Activated T-helper 2 cell treated with anti-CD3 and anti-CD28 coated beads, Interferon-gamma antibody, Interleukin-2, Interleukin-4, amounts not matched to agents 10 μg/mL and 5 μg/mL and 100 μg/mL, durations not matched to agents 14 hours and 24 hours and 36 hours (primary cell): Measurements from ENCODE around the gene CWC25. TPM values are rescaled to one million over a fixed set of nuclear protein-coding genes. Genes with fewer than 3 reads are reported as not detected.
"Not testable (repeated sequence)": the region's sequence is repeated elsewhere in the genome, so short reads cannot be mapped to it uniquely, and the experiment has no call there.

ENCODE experiments used
- DNase-seq: peaks from one replicate; pipeline ENCODE4 v3.0.0; 2021; ENCODE audit warnings: low spot score
- H3K27ac Mint-ChIP-seq: one replicate; pipeline ENCODE4 v1.8.0; 2021; ENCODE audit warnings: mixed read lengths
- H3K27me3 Mint-ChIP-seq: one replicate; pipeline ENCODE4 v1.8.0; 2021; ENCODE audit warnings: low read depth, mixed read lengths
- H3K36me3 Mint-ChIP-seq: one replicate; pipeline ENCODE4 v1.8.0; 2021; ENCODE audit warnings: low read depth, mixed read lengths
- H3K4me1 Mint-ChIP-seq: one replicate; pipeline ENCODE4 v1.8.0; 2021; ENCODE audit warnings: low read depth, mixed read lengths
- H3K4me3 Mint-ChIP-seq: one replicate; pipeline ENCODE4 v1.8.0; 2021; ENCODE audit warnings: low read depth, mild to moderate bottlenecking, moderate library complexity, mixed read lengths
- H3K9me3 Mint-ChIP-seq: one replicate; pipeline ENCODE4 v1.8.0; 2021; ENCODE audit warnings: mixed read lengths
- intact Hi-C: fragments of 100-400 bp; cut with micrococcal nuclease; formaldehyde crosslinking; loops from one replicate; pipeline ENCODE4 v1.15.1; 2023
- total RNA-seq: library from RNA; stranded (reverse); gene quantifications from 2 replicates; pipeline ENCODE4 v1.2.3, GENCODE V29; 2022

CWC25 gene
- total RNA-seq, 1 donor from 2014 or later: 26.4 TPM

GRCh38 chr17:38867179-38867967, 42.3 kb upstream of the CWC25 start:
- peak; percentile 53 for DNase-seq
- peak overlapping the region; percentile 93 for H3K4me3 Mint-ChIP-seq
- peaks cover 29% of the 10 kb centered on the region for H3K4me1 Mint-ChIP-seq
- H3K27ac Mint-ChIP-seq: peak overlapping the region; percentile 90
- H3K27me3 Mint-ChIP-seq: no peaks in the 10 kb centered on the region
- peaks cover 12% of the 10 kb centered on the region for H3K36me3 Mint-ChIP-seq
- no peaks in the 10 kb centered on the region for H3K9me3 Mint-ChIP-seq
- intact Hi-C loops: loop anchor here (5.0 kb wide), 3 partner anchors 70 to 190 kb away; partner anchors contain the start of genes PIP4K2B and PSMB3

GRCh38 chr17:38864636-38865398, 39.7 kb upstream of the CWC25 start:
- no peaks in the 10 kb centered on the region for H3K9me3 Mint-ChIP-seq
- H3K4me1 Mint-ChIP-seq: peaks cover 18% of the 10 kb centered on the region
- intact Hi-C loops: loop anchor here (5.0 kb wide), 3 partner anchors 68 to 188 kb away; partner anchors contain the start of genes PIP4K2B and PSMB3
- H3K36me3 Mint-ChIP-seq: no peaks in the 10 kb centered on the region
- H3K4me3 Mint-ChIP-seq: no peak overlapping the region
- no peak overlapping the region for H3K27ac Mint-ChIP-seq
- H3K27me3 Mint-ChIP-seq: no peaks in the 10 kb centered on the region
- DNase-seq: no peak

GRCh38 chr17:38861399-38861843, 36.3 kb upstream of the CWC25 start:
- Mint-ChIP-seq H3K4me1 (no peaks in the 10 kb centered on the region), H3K9me3 (no peaks in the 10 kb centered on the region), H3K4me3 (no peak overlapping the region), H3K36me3 (no peaks in the 10 kb centered on the region), H3K27ac (no peak overlapping the region), H3K27me3 (no peaks in the 10 kb centered on the region)
- DNase-seq: no peak
- intact Hi-C loops: no loop called here

- no peaks in the 10 kb centered on the region for H3K9me3 Mint-ChIP-seq
- H3K27ac Mint-ChIP-seq: no peak overlapping the region
- no peak for DNase-seq
- H3K4me1 Mint-ChIP-seq: peaks cover 11% of the 10 kb centered on the region
- intact Hi-C loops: no loop called here
- peaks cover 14% of the 10 kb centered on the region for H3K36me3 Mint-ChIP-seq
- no peaks in the 10 kb centered on the region for H3K27me3 Mint-ChIP-seq
- no peak overlapping the region for H3K4me3 Mint-ChIP-seq
Measured at GRCh38 chr17:38857271-38857670, 32.1 kb upstream of the CWC25 start.

- H3K27me3 Mint-ChIP-seq, intact Hi-C loops, H3K9me3 Mint-ChIP-seq, DNase-seq: not testable (repeated sequence)
- peaks cover 25% of the 10 kb centered on the region for H3K4me1 Mint-ChIP-seq
- peak overlapping the region; percentile 7 for H3K4me3 Mint-ChIP-seq
- H3K27ac Mint-ChIP-seq: peak overlapping the region; percentile 48
- peaks cover 35% of the 10 kb centered on the region for H3K36me3 Mint-ChIP-seq
Measured at GRCh38 chr17:38855101-38855714, 30.1 kb upstream of the CWC25 start.

GRCh38 chr17:38853292-38854219, 28.4 kb upstream of the CWC25 start, which contains the start of gene RPL23:
TSS of gene RPL23 (minus strand) at chr17:38853721. CDS start at chr17:38853710, 11 bp downstream.
- peaks cover 50% of the 10 kb centered on the region for H3K36me3 Mint-ChIP-seq

GRCh38 chr17:38852771-38853291, 27.7 kb upstream of the CWC25 start:
- H3K9me3 Mint-ChIP-seq: no peaks in the 10 kb centered on the region
- no peak for DNase-seq
- peaks cover 57% of the 10 kb centered on the region for H3K36me3 Mint-ChIP-seq
- peaks cover 26% of the 10 kb centered on the region for H3K4me1 Mint-ChIP-seq
- H3K4me3 Mint-ChIP-seq: peak overlapping the region; percentile 98
- peak overlapping the region; percentile 98 for H3K27ac Mint-ChIP-seq
- intact Hi-C loops: loop anchor here (1.0 to 5.0 kb wide), 3 partner anchors 28 to 299 kb away; partner anchors contain the start of genes CWC25 and PLXDC1
- H3K27me3 Mint-ChIP-seq: no peaks in the 10 kb centered on the region

More at GRCh38 chr17:38853292-38854219, 28.4 kb upstream of the CWC25 start, which contains the start of gene RPL23:
- DNase-seq: peak; percentile 90
- Mint-ChIP-seq H3K4me3 (peak within 1 kb of the TSS; percentile 98), H3K4me1 (peaks cover 26% of the 10 kb centered on the region), H3K9me3 (no peaks in the 10 kb centered on the region), H3K27ac (peak within 1 kb of the TSS; percentile 98), H3K27me3 (no peaks in the 10 kb centered on the region)
- intact Hi-C loops: loop anchor here (1.0 to 5.0 kb wide), 4 partner anchors 15 to 299 kb away; partner anchors contain the start of genes CWC25 and PLXDC1

- Mint-ChIP-seq H3K36me3 (peaks cover 65% of the 10 kb centered on the region), H3K27me3 (no peaks in the 10 kb centered on the region), H3K4me1 (peaks cover 26% of the 10 kb centered on the region), H3K27ac (peak overlapping the region; percentile 61), H3K4me3 (peak overlapping the region; percentile 98), H3K9me3 (no peaks in the 10 kb centered on the region)
- intact Hi-C loops: loop anchor here (5.0 kb wide), 2 partner anchors 149 to 301 kb away; partner anchors contain the start of gene PLXDC1
- DNase-seq: no peak
Measured at GRCh38 chr17:38851434-38851833, 26.3 kb upstream of the CWC25 start.

- intact Hi-C loops: loop anchor here (5.0 kb wide), 2 partner anchors 148 to 302 kb away; partner anchors contain the start of gene PLXDC1
- peaks cover 66% of the 10 kb centered on the region for H3K36me3 Mint-ChIP-seq
Measured at GRCh38 chr17:38850374-38850773, 25.3 kb upstream of the CWC25 start.

GRCh38 chr17:38848939-38849605, 24.0 kb upstream of the CWC25 start:
- H3K4me1 Mint-ChIP-seq: peaks cover 19% of the 10 kb centered on the region
- H3K36me3 Mint-ChIP-seq: peaks cover 66% of the 10 kb centered on the region
- peak overlapping the region; percentile 10 for H3K4me3 Mint-ChIP-seq
- no peak overlapping the region for H3K27ac Mint-ChIP-seq
- DNase-seq: no peak
- intact Hi-C loops: no loop called here
- no peaks in the 10 kb centered on the region for H3K9me3 Mint-ChIP-seq
- no peaks in the 10 kb centered on the region for H3K27me3 Mint-ChIP-seq

More at GRCh38 chr17:38850374-38850773, 25.3 kb upstream of the CWC25 start:
- Mint-ChIP-seq H3K4me3 (peak overlapping the region; percentile 98), H3K9me3 (no peaks in the 10 kb centered on the region), H3K27me3 (no peaks in the 10 kb centered on the region), H3K27ac (peak overlapping the region; percentile 42), H3K4me1 (peaks cover 26% of the 10 kb centered on the region)
- no peak for DNase-seq

GRCh38 chr17:38848557-38848891, 23.4 kb upstream of the CWC25 start:
- H3K9me3 Mint-ChIP-seq: no peaks in the 10 kb centered on the region
- peaks cover 64% of the 10 kb centered on the region for H3K36me3 Mint-ChIP-seq
- no peak overlapping the region for H3K27ac Mint-ChIP-seq
- peaks cover 15% of the 10 kb centered on the region for H3K4me1 Mint-ChIP-seq
- DNase-seq: no peak
- no peak overlapping the region for H3K4me3 Mint-ChIP-seq
- intact Hi-C loops: no loop called here
- no peaks in the 10 kb centered on the region for H3K27me3 Mint-ChIP-seq
